ENCODE data around the gene NRG2.
A peak's percentile ranks its signal among the peaks of the same experiment; 100 is the strongest.

Gene NRG2

DNA sequence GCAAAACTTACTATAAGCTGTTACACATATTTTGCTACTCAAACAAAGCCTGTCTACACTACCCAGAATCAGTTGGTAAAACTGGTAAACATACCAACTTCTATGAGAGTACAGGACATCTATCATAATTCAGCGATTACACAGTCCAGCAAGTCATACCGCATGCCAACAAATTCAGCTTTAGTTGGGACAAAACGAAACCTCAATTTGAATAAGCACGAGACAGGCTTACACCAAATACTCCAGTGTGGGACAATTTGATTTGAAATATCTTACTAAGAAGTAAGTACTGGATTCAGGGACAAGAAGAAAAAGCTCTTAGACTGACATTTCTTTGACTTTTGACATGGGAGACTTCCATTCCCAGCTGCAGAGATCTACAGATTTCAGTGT, 2.0 kb downstream of the NRG2 start:
- no peak for DNase-seq (ENCODE audit: low read depth)

DNA sequence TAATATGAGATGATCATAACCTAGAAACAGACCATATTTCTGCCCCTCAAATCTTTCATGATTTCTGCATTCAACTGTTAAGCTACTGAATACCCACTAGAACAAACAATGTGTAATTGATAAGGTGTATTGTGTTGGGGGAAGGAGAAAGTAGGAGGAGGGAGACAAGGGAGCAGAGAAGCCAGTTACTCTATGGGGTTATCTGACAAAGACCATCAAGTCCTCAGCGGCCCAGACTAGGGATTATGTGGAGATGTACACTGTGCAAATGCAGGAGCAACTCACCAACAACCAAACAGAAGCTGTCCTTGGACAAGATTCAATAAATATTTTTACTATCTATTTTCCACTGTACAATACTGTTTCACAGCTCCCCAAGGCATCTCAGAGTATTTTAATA, 2.7 kb downstream of the NRG2 start:
- DNase-seq (ENCODE audit: low read depth) = no peak

DNA sequence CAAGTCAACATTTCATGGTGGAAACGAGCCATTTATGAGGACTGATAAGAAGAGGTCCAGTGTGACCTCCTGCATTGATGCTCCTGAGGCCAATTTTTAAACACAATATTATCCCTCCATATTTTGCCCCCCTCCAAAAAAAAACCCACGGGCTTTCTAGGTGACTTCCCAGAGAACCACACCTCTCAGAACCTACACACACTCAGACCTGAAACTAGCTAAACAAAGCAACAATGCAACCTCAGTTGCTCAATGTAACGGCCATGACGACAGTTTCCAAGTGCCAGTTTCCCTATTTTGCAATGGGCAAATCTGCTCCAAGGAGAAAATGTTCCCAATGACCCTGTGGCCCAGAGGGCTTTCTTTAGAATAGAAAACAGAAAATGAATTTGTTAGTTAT, 3.5 kb downstream of the NRG2 start:
- no peak for DNase-seq (ENCODE audit: low read depth)

DNA sequence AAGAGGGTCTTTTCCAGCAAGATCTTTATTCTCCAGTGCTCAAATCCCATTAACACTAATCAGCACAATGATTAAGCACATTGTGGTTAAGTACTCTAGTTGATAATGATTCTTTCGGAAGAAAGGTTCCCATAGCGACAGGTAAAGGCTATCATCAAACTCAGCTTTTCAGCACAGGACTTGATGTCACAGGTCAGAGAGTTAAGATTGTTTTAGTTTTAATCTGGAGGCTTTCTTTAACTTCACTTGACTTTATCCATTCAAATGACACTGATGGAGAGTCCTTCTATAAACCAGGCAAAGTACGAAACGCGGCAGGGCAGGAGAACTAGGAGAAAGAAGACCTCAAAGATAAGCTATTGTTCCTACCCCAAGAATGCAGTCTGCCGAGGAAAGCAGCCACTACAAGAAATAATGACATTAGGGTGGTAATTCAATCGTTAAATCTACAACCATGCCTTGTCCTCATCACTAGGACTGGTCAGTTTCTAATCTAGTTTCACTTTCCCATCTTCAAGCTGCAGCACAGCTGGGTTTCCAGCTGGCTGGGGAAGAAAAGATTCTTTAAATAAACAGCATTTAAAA, 4.6 kb downstream of the NRG2 start:
- DNase-seq (ENCODE audit: low read depth) = no peak

DNA sequence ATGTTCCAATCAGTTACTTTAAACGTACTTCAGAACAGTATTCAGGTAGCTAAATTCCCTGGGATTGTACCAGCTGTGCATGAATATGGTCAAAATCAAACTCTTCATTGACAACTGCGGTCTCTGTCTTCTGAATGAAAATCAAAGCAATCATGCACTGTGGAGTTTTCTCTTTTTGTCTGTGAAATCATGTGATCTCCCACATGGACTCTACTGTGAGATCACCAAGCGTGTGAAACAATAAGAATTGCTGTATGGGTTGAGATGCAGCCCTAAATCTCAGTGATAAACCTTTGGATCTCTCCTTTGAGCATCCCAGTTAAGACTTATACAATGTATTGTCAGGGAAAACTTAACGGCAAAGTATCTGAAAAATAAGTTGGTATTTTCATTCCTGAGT, 6.1 kb downstream of the NRG2 start:
- DNase-seq (ENCODE audit: low read depth) = no peak

DNA sequence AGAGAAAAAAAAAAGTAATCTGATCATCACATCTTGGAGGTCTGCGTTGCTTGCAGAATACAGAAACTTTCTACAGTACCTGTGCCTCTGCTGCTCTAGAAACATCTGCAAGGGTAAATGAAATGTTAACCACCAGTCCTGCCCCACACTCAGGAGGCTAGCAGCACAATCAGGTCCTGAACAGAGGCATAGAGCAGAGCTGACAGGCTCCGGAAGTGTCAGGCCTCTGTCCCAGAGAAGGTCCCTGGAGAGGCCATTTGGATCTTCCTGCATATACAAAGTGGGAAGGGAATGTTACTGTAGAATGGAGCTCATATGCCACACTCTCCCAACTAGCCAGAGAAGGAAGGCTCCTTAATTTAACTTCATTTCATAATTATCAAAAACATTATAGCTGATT, 7.2 kb downstream of the NRG2 start:
- DNase-seq (ENCODE audit: low read depth) = no peak

DNA sequence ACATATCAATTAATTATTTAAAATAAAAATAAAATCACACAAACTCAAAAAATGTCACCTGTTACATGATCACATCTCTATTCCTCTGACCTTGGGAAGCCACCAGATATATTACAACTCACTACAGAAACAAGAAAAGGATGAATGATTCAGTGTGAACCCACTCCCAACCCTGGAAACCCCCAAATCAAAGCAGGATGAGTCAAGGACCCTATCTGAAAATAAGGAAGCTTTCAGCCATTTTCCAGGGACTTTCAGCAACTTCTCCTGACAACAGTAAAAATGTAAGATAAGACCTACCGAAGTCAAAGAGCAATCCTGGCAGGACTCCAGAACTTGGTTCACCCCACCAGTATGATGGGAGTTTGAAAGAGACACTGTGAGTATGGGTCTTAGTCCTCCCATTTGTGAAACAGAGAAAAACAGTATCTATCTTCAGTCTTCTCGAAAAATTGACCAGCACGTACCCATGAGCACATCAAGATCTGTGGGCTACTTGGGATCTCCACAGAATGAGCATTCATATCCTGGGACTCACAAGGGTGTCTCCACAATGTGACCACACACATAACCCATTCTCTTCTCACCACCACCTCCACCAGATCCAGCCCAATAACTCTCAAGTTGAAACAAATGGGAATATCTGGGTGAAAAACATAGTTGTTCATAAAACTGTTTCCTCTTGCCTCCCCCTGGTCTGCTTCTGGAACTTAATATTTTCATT, 9.9 kb downstream of the NRG2 start:
- no peak for DNase-seq (ENCODE audit: low read depth)

DNA sequence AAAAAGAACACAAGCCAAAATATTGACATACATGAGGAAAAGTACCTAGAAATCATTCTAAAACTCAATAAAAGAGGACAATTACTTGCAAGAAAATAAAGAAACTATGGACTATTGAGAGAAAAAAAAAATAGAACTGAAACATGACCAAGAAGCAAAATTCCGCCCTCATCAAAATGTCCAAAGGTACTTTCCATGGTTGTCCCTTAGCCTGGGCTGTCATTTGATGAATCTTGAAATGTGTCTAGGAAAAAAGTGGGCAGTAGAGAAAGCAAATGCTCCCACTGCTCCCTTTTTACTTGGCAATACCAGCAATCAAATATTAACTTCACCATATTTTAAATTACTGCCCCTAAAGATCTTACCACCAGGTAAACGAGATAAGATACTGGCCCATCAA, 10.8 kb downstream of the NRG2 start:
- no peak for DNase-seq (ENCODE audit: low read depth)

DNA sequence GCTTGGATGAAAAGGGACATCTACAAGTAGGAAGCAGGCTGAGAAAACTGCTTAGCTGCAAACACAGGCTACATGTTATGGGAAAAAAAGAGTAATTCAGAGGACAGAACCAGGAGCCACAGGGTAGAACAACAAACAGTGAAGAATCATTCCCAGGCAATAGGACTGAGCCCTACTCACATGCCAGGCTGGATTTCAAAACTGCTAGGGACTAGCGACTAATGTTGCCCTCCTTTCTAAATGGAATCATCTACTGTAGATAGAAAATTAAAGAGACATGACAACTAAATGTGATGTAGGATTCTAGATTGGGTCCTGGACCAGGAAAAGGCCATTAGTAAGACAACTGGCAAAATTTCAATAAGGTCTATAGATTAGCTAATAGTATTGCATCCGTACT, 15.3 kb downstream of the NRG2 start:
- no peak for DNase-seq (ENCODE audit: low read depth)

DNA sequence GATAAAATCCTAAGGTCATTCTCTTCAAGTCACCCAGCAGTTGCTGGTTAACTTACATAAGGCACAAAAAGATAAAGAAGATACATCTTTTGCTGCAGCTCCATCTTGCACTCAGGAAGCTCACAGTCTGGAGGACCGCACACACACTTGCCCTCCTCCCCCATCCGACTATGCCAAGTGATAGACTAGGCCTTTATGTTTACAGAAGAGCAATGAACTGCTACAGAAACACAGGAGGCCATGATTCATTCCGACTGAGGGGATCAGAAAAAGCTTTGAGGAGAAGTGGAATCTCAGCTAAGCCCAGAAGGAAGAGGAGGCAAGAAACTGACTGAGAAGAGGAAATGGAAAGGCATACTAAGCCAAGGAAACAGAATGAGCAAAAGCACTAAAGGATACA, 17.4 kb downstream of the NRG2 start:
- DNase-seq (ENCODE audit: low read depth) = no peak

DNA sequence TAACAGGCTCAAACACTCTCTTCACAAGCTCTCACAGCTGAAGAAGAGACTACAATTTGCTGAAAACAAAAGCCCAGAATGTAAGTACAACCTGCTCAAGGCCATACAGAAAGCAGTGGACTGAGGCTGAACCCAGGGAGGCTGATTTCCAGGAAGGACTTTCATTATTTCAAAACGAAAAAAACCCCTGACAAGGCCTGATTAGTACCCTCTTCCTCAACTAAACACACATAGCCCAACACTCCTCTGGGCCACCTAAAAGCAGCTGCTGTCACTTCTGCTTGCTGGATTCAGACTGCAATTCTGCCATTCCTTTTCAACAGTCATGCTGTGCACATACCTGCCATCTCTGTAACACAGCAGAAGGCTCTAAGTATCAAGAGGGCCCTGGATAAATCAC, 18.2 kb downstream of the NRG2 start:
- no peak for DNase-seq (ENCODE audit: low read depth)

DNA sequence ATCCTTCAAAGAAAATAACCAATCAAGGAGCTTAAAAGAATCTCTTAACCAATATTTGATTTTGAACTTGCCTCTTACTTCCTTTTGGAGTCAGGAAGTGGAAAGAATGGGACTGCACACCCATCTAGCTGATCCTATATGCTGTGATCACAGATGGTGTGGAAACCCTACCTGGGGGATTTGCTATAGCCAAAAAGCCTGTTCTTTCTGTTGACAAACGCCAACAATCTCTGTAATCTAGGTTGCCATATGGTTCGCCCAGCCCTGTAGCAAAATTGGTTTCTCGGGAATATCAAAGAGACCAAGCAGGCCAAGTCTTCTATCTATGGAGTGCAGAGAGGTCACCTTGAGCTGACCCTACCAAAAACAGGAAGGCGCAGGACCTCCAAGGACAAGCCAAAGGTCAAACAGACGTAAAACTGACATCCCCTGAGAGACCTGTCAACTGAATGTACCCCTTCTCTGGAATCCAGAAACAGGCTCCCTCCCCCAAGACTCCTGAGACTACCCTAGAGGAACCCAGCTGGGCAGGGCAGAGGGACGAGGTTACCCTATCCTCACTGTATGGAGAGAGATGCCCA, 19.4 kb downstream of the NRG2 start:
- DNase-seq (ENCODE audit: low read depth) = no peak

DNA sequence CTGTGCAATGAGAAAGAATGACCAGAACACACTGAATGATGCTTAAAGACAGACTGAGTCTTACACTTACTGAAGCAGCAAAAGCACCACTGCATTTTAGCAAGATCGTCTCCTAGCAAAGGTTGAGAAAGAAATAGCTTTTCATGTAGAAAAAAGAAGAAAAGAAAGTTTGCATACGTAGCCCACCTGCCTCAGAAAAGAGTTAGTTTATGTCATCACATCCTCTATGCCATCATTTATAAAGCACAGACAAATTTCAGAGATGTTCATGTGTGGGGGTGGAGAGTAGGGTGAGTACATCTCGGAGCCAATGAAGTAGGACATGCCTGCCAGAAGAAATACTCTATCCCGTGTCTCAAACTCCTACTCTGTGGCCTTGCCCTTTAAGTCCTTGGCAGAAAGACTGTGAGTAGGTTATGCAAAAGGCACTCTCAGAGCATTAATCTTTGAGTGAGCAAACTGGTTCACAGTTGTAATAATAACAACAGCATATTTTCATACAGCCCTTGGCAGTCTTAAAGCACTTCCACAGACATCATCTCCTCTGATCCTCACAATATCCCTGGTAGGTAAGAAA, 22.4 kb downstream of the NRG2 start:
- DNase-seq (ENCODE audit: low read depth) = peak; percentile 27

DNA sequence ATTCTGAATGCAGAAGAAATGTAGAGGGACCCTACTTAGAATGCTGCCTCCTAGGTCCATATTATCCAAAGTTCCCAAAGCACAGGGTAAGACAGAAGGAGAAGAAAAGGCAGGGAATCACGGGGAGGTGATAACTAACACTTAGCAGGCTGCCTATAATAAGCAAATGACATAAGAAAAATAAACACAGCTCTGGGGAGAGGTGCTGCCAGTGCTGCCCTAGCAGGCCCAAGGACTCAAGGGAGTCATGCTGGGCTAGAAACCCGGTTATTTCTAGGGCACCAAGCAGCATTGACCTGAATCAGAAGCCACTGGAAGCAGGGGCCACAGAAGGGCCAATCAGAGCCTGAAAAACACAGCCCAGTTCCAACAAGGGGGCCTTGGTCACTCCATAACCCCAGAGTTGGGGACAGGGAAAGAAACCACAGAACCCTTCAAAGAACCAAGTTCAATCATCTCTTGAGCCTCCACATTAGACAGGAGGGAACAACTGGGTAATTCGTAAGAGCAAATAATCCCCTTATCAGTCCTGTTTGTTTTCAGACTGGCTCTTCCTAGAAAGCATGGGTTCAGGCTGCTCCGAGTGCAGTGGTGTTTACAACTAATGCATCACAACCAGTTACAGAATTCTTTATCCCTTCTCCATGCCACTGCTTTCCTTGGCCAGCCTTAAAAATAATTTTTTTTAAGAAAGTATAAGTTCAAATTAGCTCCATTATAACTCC, 24.0 kb downstream of the NRG2 start:
- no peak for DNase-seq (ENCODE audit: low read depth)

DNA sequence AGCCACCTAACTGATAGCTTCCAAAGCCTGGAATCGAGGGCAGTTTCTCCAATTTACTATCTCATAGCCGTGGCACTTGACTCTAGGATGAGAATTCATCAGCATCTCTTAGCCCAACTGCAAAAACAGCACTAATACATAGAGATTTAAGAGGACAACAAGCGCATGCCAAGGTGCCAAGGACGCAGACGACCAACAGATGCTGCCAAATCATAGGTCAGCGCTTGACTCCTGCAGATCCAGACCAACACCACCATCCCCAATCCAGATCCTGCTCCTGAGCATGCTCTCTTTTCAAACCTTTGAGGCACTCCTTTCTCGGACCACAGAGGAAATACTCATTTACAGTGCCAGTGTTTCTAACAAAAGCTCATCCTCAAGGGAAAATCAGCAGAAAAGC, 24.6 kb downstream of the NRG2 start:
- DNase-seq (ENCODE audit: low read depth) = no peak

DNA sequence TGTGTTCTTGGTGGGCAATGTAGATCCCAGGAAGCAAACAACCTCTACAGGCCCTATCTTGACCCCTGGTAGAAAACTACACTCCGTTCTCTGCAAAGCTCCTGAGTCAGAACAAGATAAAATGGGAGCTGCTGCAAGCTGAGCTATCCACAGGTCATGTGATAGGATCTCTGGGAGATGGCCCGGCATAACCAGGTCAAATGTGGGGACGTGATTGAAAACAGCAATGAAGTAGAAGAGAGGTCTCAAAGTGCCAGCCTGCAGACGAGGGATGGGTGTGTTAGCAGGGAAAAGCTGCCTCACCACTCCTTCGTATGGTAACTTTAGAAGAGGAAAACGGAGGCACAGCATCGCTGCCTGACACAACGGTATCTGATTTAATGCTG, 25.0 kb downstream of the NRG2 start:
- DNase-seq (ENCODE audit: low read depth) = peak; percentile 16

DNA sequence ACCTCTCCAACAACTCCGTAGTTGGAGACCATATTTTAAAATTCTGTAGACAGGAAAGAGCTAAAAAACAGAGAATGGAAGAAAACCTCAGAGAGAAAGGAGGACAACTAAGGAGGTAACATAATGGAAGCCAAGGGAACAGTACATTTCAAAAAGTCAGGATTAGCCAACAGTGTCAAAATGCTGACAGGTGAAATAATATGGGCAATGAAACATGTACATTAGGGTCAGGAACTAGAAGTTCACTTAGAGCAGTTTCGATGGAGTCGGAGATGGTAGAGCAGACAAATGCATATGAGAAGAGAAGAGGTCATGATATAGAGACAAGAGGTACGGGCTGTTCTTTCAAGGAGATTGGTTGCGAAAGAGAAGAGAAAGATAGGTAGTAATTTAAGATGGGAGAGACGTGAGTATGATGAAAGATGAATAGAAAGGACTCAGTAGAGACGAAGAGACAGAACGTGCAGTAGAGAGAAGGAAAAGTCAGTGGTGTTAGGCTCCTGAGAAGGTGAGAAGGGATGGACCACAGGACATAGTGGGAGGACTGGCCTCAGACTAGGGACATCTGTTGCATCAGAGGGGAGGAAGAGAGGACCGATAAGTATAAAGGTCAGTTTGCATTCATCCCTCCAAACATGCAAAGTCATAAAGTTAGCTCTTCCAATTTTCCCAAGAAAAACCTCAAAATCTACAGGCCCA, 25.6 kb downstream of the NRG2 start:
- no peak for DNase-seq (ENCODE audit: low read depth)

DNA sequence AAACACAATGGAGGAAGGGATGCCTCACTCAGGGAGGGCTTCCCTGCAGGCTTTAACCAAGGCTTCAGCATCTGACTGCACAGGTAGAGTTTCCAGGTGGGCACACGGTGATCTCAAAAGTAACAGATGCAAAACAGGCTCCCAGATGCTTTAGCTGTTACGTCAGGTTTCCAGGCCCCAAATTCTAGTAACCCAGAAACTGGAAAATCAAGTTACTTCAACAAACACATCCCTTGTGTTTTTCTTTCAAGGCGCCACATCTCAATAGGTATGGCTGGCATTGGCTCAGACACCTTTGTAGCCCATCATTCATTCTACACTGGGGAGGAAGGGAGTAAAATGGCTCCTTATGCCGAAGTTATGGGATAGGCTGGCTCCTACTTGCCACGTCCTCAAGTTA, 27.4 kb downstream of the NRG2 start:
- DNase-seq (ENCODE audit: low read depth) = no peak

DNA sequence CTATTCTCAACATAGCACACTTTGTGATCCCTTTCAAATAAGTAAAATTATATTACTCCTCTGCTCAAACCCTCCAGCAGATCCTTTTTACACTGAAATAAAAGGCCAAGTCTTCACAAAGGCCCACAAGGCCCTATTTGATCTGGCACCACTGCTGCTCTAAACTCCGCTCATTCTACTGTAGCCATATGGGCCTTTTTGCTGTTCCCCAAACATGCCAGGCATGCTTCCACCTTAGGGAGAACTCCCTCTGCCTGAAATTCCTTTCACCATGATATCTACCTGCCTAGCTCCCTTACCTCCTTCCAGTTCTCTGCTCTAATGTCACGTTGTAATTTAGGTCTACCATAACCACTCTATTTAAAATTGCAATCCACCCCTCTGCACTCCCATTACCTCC, 28.3 kb downstream of the NRG2 start:
- no peak for DNase-seq (ENCODE audit: low read depth)

DNA sequence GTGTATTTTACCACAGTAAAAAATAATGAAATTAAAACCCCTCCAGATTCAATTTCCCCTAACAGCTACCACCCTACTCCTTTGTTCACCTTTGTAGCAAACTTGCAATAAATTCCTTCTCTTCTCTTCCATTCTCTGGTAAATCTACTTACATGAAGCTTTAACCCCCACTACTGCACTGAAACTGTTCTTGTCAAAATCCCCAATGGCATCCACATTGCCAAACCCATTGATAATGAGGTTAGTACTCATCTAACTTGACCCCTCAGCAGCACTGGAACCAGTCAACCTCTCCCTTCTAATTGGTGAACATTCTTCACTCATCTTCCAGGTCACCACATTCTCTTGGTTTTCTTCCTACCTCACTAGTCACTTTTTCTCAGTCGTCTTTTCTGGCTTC, 29.6 kb downstream of the NRG2 start:
- DNase-seq (ENCODE audit: low read depth) = no peak

DNA sequence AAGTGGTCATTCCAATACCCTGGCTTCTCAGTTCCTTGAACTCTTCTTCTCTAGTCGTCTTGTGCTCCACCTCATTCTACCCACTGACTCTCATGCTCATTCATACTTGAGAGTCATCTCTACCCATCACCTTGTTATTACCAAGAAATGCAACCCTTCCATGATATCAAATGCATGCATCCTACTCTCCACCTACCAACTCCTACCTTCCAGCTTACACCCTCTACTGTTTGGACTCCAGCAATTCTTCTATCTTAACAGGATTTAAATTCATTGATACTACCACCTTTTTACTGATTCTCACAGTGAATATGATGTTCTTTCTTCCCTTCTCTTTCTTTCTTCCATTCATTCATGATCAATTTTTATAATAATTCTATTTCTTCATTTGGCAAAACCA, 30.7 kb downstream of the NRG2 start:
- no peak for DNase-seq (ENCODE audit: low read depth)

DNA sequence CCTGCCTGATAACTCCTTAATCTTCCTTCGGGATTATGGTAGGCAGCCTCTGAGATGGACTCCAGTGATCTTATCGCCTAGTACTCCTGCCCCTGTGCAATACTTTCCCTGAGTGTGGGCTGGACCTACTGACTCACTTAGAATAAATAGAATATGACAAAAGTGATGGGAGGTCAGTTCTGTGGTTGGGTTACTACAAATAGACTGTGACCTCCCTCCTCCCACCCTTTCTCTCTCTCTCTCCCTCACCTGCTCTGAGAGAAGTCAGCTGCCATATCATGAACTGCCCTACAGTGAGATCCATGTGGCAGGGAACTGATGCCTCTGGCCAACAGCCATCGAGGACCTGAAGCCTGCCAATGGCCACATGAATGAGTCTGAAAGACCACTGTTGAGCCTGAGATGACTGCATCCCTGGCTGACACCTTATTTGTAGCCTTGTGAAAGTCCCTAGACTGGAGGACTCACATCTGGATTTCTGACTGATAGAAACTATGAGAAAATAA, 31.7 kb downstream of the NRG2 start:
- peak; percentile 57 for DNase-seq (ENCODE audit: low read depth)
